ENCODE data around the gene VRK2.

GRCh38 chr2:58032764-58033080 is 13.9 kb upstream of the VRK2 start:
- no peak for TF ChIP-seq POLR2A (IDR thresholded peaks at IDR 0.05; ENCODE audit: low read depth, low read length)
- no peak for TF ChIP-seq POLR2AphosphoS5 (IDR thresholded peaks at IDR 0.05; ENCODE audit: low read depth, low read length)
- no peak for TF ChIP-seq TAF1 (IDR thresholded peaks at IDR 0.05; ENCODE audit: borderline replicate concordance, low read depth, low read length)

Data from GM12892 (cell line).